IPS DF 19.7 (cell line): ENCODE data around the gene GNB5.

Experiments used
- DNase-seq: peaks from one replicate; pipeline ENCODE4 v3.0.0-alpha.2; 2013; ENCODE audit warnings: low read depth, low spot score

Gene GNB5

DNA sequence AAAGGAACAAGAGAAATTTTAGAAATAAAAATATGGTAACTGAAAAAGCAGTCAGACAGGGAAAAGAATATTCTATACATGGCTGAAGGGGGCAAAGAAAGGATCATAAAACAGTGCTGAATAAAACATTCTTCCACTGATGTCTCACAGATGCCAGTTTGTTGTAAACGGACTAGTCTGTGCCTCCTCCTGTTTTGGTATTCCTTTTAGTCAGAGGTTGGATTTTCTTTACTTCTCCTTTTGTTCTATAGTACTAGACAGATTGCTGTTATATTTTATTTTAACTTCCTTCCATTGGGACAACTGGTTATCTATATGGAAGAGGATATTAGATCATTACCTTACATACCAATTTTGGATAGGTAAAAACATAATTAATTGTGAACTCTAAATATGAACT is 16.0 kb upstream of the GNB5 start:
- DNase-seq, result no peak

DNA sequence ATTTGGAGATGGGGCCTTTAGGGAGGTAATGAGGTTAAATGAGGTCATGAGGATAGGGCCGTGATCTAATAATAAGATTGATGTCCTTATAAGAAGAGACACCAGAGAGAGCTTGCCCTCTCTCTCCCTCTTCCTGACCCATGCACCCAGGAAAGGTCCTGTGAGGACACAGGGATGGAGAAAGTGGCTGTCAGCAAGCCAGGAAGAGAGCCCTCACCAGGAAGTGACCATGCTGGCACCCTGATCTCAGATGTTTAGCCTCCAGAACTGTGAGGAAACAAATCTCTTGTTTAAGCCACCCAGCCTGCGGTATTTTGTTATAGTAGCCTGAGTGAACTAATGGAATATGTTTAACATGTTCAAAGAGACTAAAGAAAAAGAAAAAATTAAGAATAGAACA is 15.3 kb upstream of the GNB5 start:
- DNase-seq, result no peak

DNA sequence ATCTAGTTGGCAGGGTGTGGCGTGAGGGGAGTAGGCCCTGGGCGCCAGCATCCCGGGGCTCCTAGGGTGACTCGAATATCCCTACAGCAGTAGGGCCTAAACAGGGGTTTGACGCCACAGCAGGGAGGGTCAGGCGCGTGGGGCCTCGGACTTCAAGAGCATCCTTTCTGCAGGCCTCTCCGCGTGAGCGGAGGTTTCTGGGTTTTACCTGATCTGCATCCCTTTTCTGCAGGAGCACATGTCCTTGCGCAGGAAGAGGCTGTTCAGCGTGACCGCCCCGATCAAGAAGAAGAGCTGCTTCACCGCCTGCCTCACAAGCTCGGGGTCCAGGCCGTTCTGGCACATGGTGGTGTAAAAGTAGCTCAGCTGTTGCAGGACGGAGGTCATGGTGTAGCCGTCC is 13.5 kb upstream of the GNB5 start:
- DNase-seq, result no peak

DNA sequence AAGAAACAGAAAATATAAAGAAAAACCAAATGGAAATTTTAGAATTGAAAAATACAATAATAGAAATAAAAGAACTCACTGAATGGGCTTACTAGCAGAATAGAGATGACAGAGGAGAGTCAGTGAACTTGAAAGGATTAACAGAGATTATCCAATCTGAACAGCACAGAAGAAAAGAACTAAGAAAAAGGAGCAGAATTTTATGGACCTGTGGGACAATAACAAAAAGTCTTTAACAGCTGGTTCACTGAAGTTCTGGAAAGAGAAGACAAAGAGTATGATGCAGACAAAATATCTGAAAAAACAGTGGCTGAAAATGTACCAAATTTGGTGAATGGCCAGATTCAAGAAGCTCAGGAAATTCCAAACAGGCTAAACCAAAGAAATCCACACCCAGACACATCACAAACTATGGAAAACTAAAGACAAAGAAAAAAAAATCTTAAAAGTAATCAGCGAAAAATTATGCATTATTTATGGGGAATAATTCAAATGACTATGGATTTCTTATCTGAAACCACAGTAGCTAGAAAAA is 9.7 kb upstream of the GNB5 start:
- DNase-seq, result no peak

DNA sequence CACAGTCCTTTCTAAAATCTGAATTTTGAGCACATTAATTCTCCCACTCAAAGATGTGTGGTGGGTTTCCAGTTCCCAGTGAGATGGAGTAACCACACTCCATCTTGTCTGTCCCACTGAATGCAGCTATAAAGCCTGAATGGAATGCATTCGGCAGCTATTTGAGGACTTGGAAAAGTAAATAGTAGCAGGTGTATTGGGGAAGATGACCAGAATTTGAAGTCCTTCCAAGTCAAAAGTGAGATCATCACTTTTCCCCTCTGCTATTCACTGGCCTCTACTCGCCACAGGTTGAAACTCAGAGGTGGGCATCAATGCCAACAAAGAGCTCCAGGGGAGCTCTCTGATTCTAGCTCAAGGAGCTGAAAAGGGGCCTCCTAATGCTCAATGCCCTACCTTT is 8.1 kb upstream of the GNB5 start:
- no peak for DNase-seq

DNA sequence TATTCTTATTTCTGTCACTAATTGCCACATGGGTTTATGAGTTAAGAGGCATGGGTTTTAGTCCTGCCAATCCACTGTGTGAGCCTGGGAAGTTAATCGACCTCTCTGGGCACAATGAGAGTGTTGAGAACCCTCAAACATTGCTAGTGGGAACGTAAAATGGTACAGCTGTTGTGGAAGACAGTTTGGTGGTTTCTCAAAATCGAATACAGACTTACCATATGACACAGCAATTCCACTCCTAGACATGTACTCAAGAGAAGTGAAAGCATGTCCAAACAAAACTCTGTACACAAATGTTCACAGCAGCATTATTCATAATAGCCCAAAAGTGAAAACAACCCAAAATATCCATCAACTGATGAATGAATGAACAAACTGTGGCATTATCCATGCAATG is 5.7 kb upstream of the GNB5 start:
- no peak for DNase-seq

DNA sequence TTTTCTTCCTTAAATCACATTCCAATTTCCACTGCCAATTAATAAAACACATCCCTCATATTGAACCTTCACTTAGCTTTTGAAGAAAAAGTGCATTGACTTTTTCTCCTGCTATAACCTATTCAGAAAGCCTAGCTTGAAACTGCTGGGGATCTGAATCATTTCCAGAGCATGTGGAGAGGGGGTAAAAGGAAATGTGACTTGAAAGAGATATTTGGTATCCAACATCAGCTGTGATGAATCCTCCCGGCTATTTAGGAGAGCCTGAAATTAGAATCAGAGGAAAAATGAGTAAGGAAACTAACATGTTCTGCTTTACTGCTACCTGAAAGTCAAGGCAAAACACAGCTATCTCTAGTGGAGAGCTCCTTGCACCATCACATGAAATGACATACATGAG is 2.6 kb upstream of the GNB5 start:
- no peak for DNase-seq

DNA sequence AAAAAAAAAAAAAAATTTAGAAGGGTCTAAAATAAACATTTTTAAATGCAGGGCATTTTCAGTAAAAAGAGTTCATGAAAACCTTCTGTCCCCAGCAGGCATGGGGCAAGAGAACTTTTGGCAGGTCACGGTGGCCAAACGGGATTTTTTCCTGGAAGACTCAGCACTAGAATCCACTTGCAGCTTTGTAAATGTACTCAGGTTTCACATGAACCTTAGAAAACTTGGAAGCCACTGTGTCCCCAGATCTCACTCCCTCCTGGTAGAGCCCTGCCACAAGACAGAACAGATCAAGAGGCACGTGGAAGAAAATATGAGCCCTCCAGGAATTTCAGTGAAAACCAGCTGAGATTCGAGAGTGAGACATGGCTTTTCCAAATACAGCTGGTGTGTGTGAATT is 2.1 kb upstream of the GNB5 start:
- no peak for DNase-seq

DNA sequence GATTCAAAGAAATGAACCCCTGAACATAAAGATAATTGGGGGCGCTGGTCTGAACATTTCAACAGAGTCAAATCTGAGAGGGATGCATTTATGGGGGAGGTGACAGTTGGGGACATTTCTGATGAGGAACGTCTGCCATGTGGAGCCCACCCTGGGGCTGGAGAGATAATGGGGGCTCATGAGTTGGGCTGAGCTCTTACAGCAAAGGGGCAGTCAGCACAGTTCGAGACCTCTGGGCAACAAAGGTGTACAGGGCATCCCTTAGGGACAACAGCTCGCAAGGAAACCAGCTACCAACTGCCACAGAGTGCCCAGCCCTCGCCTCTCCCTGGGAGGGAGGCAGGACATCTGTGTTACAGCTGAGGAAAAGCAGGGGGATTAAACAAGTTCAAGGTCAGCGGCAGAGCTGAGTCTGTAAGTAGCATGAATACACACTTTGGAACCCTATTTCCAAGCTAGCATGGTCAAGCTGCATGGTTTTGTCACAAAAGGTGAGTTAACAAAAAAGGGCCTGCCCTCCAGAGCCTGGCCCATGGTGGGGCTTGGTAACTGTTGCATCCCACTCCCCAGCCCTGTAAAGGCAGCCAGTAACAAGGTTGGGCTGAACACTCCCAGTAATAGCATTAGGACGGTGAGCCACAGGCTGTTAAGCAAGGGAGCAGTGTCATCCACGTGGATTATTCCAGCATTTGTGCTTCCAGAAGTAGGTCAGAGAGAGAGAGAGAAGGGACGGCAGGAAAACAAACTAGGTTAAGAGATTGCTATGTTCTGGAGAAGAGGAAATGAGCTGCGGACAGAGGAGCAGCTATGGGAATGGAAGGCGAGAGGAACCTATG is 4.3 kb downstream of the GNB5 start:
- no peak for DNase-seq

DNA sequence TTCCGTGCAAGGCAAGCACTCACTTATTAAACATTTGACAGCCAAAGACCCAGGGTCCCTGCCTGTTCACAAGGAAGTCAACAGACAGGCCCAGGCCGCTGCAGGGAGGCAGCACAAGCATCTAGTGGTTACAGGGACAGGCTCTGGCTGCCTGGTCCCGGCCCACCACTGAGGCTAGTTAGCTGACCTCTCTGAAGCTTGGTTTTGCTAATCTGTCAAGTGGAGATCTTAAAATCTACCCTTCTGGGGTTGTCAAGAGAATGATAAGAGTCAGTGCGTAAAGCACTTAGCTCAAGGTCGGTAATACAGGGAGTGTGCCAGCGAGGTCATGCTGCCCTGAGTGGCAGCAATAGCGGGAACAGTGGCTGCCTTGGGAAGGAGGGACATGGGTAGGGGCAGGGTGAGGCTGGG is 6.0 kb downstream of the GNB5 start:
- no peak for DNase-seq

DNA sequence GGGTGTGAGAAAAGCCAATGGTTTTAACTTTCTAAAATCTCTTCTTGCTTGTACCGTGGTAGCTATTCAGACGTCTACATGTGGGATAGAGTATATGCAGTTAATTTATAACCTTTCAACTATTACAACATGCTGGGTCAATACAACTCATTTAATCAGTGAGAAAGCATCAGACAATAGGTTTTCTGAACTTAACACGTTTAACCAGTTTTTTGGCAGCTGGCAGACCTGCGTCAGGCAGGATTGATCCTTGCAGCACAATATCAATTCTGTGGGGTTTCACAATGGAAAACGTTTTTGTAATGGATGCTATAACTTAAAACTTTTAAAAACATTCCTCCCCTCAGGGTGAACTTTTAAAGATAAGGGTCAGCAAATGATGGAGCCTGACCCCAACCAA is 6.5 kb downstream of the GNB5 start:
- DNase-seq, result no peak

DNA sequence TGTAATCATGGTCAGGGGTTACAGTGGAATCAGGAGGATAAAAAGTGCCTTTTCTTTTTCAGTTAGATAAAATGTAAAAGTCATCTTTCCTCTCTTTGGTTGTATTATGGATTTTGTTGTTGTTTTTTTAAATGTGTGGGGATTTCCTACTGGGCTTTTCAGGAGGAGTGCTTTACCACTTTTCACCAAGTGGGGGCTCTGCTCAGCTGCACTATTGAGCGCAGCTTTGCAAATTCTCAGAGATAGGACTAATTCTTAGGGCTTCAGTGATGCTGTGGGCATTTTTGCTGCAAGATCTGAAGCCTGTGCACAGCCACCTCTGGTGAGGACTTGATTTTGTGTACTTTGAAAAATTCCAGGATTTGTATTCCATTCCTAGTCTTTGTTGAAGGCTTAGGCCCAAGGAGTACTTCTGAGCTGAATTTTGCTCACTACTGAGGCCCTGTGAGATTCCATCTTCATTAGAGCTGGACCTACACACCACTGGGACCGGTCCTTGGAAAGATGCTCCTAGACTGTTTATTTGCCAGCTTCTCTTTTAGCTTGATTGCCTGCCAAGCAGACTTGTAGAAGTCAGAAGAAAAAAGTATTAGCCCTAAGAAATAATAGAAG is 7.5 kb downstream of the GNB5 start:
- DNase-seq, result no peak

DNA sequence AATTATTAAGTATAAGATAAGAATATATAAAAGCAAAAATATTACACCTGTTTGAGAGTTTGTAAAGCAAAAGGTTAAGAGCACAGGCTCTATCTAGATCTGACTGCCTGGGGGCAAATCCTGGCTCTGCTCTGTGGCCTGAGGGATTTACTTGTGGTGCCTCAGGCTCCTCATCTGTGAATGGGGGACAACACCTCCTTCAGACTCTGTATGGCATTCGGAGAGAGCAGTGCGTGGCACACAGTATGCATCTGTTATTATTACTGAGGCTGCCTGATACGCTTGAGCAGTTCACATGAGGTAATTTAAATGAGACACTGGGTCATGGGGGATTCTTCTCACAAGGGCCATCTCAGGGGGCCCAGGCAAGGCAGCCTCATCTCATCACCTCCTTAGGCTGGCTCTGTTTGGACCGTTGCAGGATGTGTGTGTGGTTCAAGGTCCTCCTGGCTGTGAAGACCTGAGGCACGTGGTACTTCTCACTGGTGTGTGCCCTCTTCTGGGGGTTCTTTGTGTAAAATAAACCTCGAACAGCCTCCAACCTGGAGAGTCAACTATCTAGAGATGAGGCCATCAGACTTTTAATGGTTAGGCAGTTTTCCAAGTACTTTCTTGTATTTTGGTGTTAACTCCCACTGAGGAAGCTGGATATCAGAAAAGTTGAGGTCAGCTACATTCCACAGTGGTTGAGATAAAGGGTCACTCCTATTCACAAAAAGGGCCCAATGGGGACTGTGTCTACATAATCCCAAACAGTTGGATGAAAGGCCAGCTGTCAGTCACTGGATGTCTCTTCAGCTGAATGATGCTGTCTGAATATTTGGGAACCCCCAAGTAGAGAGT is 9.0 kb downstream of the GNB5 start:
- DNase-seq, result no peak

DNA sequence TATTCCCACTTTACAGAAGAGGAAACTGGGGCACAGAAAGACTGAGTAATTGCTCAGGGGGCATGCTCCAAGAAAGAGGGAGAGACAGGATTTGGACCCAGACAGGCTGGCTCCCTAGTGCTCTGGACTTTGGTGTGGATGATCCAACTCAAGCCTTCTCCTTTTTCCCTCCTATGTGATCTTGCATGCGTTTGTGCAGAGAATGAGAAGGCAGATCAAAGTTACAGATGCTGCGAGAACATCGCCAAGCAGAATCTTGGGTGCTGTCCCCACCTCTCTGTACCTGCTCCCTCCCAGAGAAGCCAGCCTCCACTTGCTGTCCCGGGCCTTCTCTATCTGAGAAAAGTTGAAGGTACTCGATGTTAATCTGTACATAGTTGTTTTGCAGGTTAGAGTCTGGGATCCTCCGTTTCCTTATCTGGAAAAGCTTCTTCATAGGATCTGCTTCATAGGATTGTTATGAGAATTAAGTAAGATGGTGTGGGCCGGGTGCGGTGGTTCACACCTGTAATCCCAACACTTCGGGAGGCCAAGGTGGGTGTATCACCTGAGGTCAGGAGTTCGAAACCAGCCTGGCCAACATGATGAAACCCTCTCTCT is 10.2 kb downstream of the GNB5 start:
- DNase-seq, result no peak

DNA sequence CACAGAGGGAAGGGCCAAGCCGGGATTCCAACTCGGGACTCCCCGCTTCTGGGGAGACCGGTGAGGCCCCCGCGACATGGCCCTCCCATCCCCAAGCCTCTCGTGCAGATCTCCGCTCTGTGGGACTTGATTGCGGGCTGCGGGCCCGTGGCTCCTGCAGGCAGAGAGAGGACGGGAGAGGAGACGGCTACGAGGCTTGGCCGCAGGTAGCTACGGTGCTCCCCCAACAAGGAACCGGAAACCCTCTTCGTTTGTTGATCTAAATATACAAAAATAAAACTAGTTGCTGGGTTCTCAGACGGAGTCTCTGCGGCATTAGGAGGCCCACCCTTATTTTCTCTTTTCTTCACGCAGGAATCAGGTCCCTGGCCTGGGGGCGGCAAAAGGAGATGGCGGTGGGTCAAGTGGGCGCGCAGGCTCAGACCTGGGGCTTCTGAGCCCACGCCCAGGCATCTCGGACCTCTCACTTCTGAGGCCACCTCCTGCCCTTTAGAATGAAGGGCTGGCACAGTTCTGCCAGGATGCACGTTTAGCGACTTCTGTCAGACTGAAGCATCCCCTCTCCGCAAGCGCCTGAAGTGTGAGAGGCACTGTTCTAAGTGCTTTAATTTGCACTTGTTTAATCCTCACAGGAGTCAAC is 10.9 kb downstream of the GNB5 start:
- no peak for DNase-seq

DNA sequence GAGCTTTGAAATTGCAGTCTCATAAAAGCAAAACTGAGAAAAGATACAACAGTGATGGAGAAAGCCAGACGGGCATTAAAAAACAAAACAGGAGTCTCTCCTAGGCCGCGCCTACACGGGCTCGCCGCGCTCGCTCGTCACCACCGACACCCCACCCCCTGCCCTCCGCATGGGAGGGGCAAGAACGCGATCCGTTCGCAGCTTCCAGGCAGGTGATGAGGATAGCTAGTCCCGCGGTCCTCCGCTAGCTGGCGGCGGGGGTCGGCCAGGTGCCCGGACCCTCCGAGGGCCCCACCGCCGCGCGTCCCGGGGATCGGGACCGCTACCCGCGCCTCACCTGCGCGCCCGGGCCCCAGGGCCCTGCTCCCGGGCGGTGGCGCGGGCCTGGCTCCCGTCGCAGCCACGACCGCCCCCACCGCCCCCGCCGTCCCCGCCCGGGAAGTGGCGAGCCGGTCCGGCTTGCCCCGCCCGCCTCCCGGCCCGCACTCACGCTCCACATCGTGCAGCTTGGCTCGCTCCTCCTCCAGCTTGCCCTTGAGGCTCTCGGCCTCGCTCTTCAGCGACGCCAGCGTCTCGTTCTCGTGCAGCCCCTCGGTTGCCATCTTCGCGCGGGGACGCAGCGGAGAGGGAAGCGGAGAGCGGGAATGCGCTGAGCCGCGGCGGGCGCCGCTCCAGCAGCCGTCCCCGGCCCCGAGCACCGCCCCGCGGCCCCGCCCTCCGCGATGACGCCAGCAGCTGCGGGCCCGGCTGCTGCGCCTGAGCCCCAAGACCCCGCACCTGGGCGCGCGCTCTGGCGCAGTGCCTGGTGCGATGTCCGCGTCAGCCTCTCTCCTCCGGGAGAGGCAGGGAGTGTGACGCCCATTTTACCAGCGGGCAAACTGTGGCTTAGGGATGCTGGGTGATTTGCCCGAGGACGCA is 11.7 kb downstream of the GNB5 start:
- DNase-seq, result peak; percentile 40

DNA sequence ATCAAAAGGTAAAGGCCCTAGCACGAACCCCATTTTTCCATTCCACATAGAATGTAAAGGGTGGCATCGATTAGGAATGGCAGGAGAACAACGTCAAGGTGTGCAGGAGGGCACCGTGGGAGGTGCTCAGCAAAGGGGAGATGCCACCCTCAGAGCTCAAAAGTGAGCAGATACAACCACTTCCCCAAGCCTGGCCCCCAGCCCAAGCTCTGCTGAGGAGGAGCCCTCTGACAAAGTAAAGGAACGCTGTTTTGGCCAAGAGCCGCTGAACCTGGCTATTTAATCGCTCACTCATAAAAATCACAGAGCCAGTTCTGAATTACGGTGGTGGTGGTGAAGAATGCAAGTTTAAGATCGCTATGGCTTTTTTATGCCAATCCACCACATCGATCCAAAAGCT is 12.4 kb downstream of the GNB5 start:
- no peak for DNase-seq

DNA sequence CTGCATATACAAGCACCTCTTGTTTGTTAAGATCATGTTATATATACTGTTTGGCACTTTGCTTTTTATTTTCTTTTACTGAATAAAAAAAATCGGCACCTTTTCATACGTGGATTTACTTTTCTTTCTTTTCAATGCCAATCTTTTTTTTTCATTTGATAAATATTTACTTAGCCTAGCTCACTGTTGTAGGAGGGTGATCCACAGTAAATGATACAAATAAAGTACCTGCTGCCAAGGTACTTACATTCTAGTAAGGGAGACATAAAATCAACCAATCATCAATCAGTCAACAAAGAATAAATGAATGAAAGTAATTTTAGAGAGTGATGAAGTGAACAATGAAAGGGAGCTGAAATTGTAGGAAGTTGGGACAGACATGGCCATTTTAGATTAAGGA is 18.3 kb downstream of the GNB5 start:
- no peak for DNase-seq

DNA sequence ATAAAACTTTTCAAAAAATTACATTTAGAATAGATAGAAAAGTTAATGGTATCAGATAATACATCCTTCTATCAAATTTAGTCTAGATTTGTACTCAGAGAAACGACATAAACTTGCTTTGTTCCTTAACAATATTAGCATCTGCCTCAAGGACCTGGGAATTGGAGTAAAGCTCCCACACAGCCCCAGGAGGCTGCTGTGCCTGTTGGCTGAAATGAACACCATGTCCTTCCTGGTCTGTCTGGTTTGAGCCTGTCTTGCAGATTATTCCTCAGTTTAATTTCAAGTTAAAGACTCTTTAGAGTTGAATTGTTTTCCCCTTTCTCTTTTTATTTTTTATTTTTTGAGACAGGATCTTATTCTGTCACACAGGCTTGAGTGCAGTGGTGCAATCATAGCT is 19.4 kb downstream of the GNB5 start:
- DNase-seq, result no peak

DNA sequence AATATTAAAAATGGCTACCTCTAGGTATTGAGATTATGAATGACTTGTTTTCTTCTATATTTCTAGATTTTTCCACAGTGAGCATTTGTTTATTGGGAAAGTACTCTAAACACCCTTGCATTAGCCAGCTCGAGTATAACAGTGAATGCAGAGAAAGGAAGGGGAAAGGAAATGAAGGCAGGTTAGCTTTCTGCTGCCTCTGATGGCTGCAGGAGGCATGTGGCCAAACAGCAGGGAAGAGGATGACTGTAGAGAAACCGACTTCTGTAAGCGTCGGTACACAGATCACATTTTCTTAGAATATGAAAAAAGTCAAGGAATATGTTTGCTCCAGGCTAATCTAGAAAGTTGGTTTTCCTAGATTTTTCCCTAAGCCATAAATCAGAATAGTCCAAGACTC is 19.8 kb downstream of the GNB5 start:
- no peak for DNase-seq
